HepG2 (cell line): ENCODE data around the gene SHLD1. TPM values are rescaled to one million over a fixed set of nuclear protein-coding genes. Genes with fewer than 3 reads are reported as not detected.

Source experiments
- ARID5B ChIP-seq: IDR thresholded peaks from 2 replicates; pipeline ENCODE4 v1.4.0; 2020; ENCODE audit warnings: mild to moderate bottlenecking, missing genetic modification reagents
- CEBPG ChIP-seq: IDR thresholded peaks from 2 replicates; pipeline ENCODE4 v1.6.1; 2016
- CREB1 ChIP-seq, 2 experiments: fragments of 450-650 bp in 1 of 2; IDR thresholded peaks; 2 replicates each; pipeline ENCODE4 v1.6.1; 2016 to 2017; ENCODE audit warnings: control low read depth in 1 of 2, mild to moderate bottlenecking in 1 of 2, missing compliant biosample characterization in 1 of 2, missing genetic modification characterization in 1 of 2
- ZNF142 ChIP-seq: sonication (generic); formaldehyde crosslinking; IDR thresholded peaks from 2 replicates; pipeline ENCODE4 v1.4.0; 2020; ENCODE audit warnings: missing genetic modification reagents
- ZNF160 ChIP-seq: sonication (generic); formaldehyde crosslinking; IDR thresholded peaks from 2 replicates; pipeline ENCODE4 v1.8.0; 2022; ENCODE audit warnings: mild to moderate bottlenecking, inconsistent platforms, missing genetic modification reagents
- ZNF24 ChIP-seq: fragments of 450-650 bp; IDR thresholded peaks from 2 replicates; pipeline ENCODE4 v1.6.1; 2017; ENCODE audit warnings: antibody characterized with exemption, mild to moderate bottlenecking
- ZNF605 ChIP-seq: sonication (generic); formaldehyde crosslinking; IDR thresholded peaks from 2 replicates; pipeline ENCODE4 v1.8.0; 2022; ENCODE audit warnings: mild to moderate bottlenecking, missing genetic modification reagents
- polyA plus RNA-seq, 8 experiments: library from polyadenylated mRNA; depleted of rRNA in 3 of 8; stranded (reverse) in 7 of 8; unstranded in 1 of 8; fragments of >200 nt; fragmentation: Illumina TruSeq in 4 of 8; extraction: Trizol in 4 of 8; gene quantifications; 2 replicates each; pipeline versions ENCODE4 v1.2.1 to v1.2.3, GENCODE V29; 2011 to 2016; ENCODE audit warnings: low read depth in 4 of 8, missing spikeins in 1 of 8, mixed read lengths in 1 of 8; ENCODE audit not compliant: insufficient read depth in 1 of 8
- total RNA-seq, 5 experiments: library from RNA; depleted of rRNA; stranded (reverse); fragments of >200 nt; fragmentation: Illumina TruSeq; extraction: Trizol; gene quantifications; 2 replicates each; pipeline ENCODE4 v1.2.3, GENCODE V29; 2016; ENCODE audit warnings: low read depth in 1 of 5
- TF ChIP-seq, protein P1 (sequence below), 2 experiments: sonication (generic) in 1 of 2; formaldehyde crosslinking in 1 of 2; IDR thresholded peaks; 2 replicates each; pipeline versions ENCODE4 v1.5.1 to v1.6.1; 2011 to 2020; ENCODE audit warnings: borderline replicate concordance in 1 of 2, low read depth in 1 of 2, low read length in 1 of 2, mild to moderate bottlenecking in 1 of 2, missing genetic modification reagents in 1 of 2, moderate library complexity in 1 of 2

The SHLD1 gene
- total and polyA plus RNA-seq, 2 of the 13 experiments (the other 11 are each of a cell fraction or from before 2014, with no cell fraction given) = 8.9 to 10.0 TPM

DNA sequence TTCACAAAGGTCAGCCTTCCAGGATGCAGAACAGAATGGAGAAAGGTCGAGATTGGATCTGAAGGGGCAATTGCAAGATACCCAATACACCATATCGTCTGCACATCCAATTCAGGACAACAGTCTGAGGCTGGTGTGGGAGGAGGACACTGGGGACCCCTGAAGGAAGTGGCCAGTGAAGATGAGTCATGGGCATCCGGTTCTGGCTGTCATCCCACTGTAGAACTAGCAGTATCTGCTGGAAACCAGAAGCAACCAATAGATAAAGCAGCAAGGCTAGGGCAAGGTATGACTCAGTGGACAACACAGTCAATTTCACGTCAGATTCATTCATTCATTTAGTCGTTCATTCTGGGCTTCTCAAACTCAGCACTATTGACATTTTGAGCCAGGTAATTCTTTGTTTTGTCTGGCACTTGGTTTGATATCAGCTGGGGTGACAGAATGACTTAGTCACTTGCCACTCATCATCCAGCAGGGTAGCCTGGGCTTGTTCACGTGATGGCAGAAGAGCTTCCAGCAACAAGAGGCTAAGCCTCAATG, 30.3 kb upstream of the SHLD1 start (continued):
- TF ChIP-seq ZNF142 (no peak), ARID5B (CRISPR knock-in tag) (peak; percentile 37; the same call in 1 of the 2 replicates), ZNF160 (CRISPR knock-in tag) (no peak), CEBPG (CRISPR knock-in tag) (no peak), ZNF605 (no peak), ZNF24 (0 out of 2 replicates have a peak, but pooled peaks have one; percentile 54), CREB1 (IDR thresholded peaks at IDR 0.05) (peak; percentile 36; the same call in 1 of the 2 replicates), CREB1 (CRISPR knock-in tag; IDR thresholded peaks at IDR 0.05) (no peak)
- TF ChIP-seq, protein P1, sequence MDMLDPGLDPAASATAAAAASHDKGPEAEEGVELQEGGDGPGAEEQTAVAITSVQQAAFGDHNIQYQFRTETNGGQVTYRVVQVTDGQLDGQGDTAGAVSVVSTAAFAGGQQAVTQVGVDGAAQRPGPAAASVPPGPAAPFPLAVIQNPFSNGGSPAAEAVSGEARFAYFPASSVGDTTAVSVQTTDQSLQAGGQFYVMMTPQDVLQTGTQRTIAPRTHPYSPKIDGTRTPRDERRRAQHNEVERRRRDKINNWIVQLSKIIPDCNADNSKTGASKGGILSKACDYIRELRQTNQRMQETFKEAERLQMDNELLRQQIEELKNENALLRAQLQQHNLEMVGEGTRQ (IDR thresholded peaks at IDR 0.05; ENCODE audit: low read depth, low read length) = peak; percentile 47; the same call in 1 of the 2 replicates
- TF ChIP-seq, protein P1 (CRISPR knock-in tag; IDR thresholded peaks at IDR 0.05; ENCODE audit: borderline replicate concordance) = no peak
